Sciatic nerve (tissue), 2 donors: Measurements from ENCODE around the gene OR2AJ1. TPM values are rescaled to one million over a fixed set of nuclear protein-coding genes. Genes with fewer than 3 reads are reported as not detected.

Experiments
- ATAC-seq: fragments of 200-7000 bp; cut with Tn5 transposase; one replicate; pipeline ENCODE4 v1.9.1; 2020; ENCODE audit warnings: mild to moderate bottlenecking, moderate library complexity
- DNase-seq: peaks from one replicate; pipeline ENCODE4 v3.0.0-alpha.2; 2020; ENCODE audit warnings: low spot score
- intact Hi-C: fragments of 100-400 bp; cut with DNase I; formaldehyde crosslinking; loops from one replicate; pipeline ENCODE4 v1.14.2; 2022
- total RNA-seq: library from RNA; stranded (reverse); fragmentation: NEBNext Ultra II Directional; extraction: Animal tissue kit (Norgen Biotek cat#: 25700); gene quantifications from one replicate; pipeline ENCODE4 v1.2.1, GENCODE V29; 2021
- donor health status: DM: no; HTN: no; CAD: no.
- donor health status: DM: no; HTN: no; CAD: no.

Gene OR2AJ1
- total RNA-seq, 1 donor from 2014 or later: 0.22 TPM

DNA sequence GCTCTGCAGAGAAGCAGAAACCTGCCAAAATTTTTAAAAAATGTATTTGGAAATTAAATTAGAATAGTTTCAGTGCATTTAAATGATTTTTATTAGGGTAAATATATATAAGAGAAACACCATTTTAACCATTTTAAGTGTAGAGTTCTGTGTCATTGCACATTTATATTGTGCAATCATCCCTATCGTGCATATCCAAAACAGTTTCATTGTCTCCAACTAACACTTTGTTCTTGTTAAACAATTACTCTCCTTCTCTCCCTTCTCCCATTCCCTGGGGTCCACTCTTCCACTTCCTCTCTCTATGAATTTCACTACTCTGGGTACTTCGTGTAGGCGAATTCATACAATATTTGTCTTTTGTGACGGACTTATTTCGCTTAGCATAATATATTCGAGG, 17.9 kb downstream of the OR2AJ1 start:
- DNase-seq: no peak
- ATAC-seq: no peak
- intact Hi-C loops: no loop called here

DNA sequence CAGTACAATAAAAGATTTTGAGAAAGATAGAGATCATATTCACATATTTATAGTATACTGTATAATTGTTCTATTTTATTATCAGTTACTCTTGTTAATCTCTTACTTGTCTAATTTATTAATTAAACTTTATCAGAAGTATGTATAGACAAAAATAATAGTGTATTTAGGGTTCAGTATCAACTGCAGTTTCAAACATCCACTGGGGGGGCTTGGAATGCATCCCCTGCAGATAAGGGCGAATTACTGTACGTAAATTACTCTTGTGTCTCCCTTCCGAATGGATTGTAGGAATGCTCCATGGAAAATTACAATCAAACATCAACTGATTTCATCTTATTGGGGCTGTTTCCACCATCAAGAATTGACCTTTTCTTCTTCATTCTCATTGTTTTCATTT, 23.9 kb downstream of the OR2AJ1 start, which contains the start of gene OR2L8:
OR2L8 (plus strand) TSS at position 301 of the 400 bp plus-strand sequence; CDS start at position 301, 0 bp downstream.
- DNase-seq (no peak), ATAC-seq (no peak)
- intact Hi-C loops: no loop called here

GRCh38 chr1:247953408-247953807, 28.7 kb downstream of the OR2AJ1 start:
- no peak for ATAC-seq
- intact Hi-C loops: no loop called here
- DNase-seq: no peak

DNA sequence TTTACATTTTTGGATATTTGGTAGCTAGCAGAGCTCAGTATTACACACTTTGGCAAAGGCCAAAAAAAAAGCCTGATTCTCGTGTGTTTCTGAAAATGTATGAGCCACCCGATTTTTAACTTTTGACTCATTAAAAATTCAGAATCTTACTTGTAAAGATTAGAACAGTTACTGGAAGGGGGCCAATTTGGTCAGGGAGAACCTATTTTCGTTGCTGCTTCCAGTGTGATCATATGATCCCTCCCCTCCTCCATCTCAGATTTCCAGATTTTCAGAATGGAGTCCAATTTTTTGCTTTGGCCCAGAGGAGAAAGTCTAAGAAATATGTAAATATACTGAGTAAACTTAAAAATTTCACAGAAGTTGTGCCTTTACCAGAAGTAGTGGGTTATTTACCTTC, 37.1 kb downstream of the OR2AJ1 start:
- DNase-seq: no peak
- intact Hi-C loops: no loop called here
- ATAC-seq: no peak

DNA sequence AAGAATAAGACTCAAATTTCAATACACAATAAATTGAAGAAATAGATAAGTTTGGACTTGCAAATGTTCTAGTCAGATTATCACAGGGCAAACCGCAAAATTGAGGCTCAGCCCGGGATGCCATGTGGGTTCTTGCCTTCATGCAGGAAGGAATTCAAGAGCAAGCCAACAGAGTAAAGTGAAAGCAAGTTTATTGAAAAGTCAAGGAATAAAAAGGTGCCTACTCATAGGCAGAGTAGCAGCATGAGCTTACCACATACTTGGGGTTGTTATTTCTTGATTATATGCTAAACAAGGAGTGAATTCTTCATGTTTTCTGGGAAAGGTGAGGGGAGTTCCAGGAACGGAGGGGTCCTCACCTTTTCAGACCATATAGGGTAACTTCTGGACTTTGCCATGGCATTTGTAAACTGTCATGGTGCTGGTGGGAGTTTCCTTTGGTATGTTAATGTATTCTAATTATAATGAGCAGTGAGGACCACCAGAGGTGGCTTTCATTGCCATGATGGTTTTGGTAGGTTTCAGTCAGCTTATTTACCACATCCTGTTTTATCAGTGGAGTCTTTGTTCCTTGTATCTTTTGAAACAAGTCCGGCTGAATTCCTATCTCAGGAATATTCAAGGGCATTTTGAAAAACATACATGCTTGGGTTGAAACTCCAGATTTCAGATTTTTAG, 38.4 kb downstream of the OR2AJ1 start:
- DNase-seq (no peak), ATAC-seq (no peak)
- intact Hi-C loops: no loop called here

GRCh38 chr1:247964933-247965332, 40.2 kb downstream of the OR2AJ1 start, which contains the start of gene OR2AK2:
OR2AK2 (plus strand) TSS chr1:247965233; CDS start chr1:247965377, 144 bp downstream.
- no peak for ATAC-seq
- intact Hi-C loops: no loop called here
- DNase-seq: no peak

DNA sequence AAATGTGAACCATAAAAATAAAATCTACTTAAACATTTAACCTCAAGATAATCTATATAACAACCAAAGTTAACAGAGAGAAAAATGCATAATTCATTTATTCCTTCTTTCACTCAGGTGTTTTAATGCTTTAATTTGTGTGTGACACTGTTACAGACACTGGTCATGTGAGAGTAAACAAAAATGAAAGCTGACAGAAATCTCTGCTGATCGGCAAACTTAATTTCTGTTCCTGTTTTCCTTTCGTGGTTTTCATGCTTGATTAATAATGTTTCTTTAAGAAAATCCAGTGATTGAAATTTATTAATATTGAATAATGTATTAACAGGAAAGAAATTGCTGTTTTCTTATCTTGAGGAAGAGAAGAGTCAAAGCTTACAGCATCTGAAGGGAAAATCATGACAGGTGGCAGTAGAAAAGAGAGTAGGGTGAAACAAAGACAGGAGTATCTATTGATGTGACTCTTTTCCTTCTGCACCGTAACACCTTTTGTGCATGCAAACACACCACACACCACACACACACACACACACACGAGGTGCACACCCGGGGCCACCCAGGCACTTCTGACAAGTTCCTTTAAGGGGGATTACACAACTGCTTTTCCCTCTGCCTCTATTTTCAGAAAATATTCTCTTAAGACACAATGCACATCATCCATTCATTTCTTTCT, 42.0 kb downstream of the OR2AJ1 start:
- intact Hi-C loops: no loop called here
- ATAC-seq: no peak
- DNase-seq: no peak

Other genes with a start within 250 kb of the OR2AJ1 start
- not detected for gene OR13G1, start 245.2 kb upstream of the OR2AJ1 start, total RNA-seq
- gene OR6F1, start 208.2 kb upstream of the OR2AJ1 start, total RNA-seq: not detected
- not detected for gene OR14K1, start 186.3 kb upstream of the OR2AJ1 start, total RNA-seq
- gene OR14A2, start 176.7 kb upstream of the OR2AJ1 start, total RNA-seq: not detected
- not detected for gene OR1C1, start 164.3 kb upstream of the OR2AJ1 start, total RNA-seq
- gene OR14A16, start 100.8 kb upstream of the OR2AJ1 start, total RNA-seq: not detected
- not detected for gene OR11L1, start 83.0 kb upstream of the OR2AJ1 start, total RNA-seq
- 22.9 TPM for gene TRIM58, start 67.7 kb upstream of the OR2AJ1 start, total RNA-seq
- 6.3 TPM for gene OR2W3, start 29.3 kb upstream of the OR2AJ1 start, total RNA-seq
- gene OR2T8, start 4.6 kb upstream of the OR2AJ1 start, total RNA-seq: 0.40 TPM
- gene OR2L8, start 24.0 kb downstream of the OR2AJ1 start, total RNA-seq: 0.53 TPM
- gene OR2AK2, start 40.3 kb downstream of the OR2AJ1 start, total RNA-seq: not detected
- not detected for gene OR2L5, start 88.8 kb downstream of the OR2AJ1 start, total RNA-seq
- gene OR2L2, start 105.2 kb downstream of the OR2AJ1 start, total RNA-seq: 0.53 TPM
- 0.13 TPM for gene OR2L3, start 121.9 kb downstream of the OR2AJ1 start, total RNA-seq
- gene OR2L13, start 170.3 kb downstream of the OR2AJ1 start, total RNA-seq: 0.36 TPM
- not detected for gene OR2M5, start 220.3 kb downstream of the OR2AJ1 start, total RNA-seq
- not detected for gene OR2M2, start 249.9 kb downstream of the OR2AJ1 start, total RNA-seq